Bronchial smooth muscle cell (primary cell): ENCODE measurements around the gene RPS6KA4. TPM values are rescaled to one million over a fixed set of nuclear protein-coding genes. Genes with fewer than 3 reads are reported as not detected.

Experiments used
- total RNA-seq: library from RNA; depleted of rRNA; stranded (reverse); fragments of >200 nt; gene quantifications from 2 replicates; pipeline ENCODE4 v1.2.1, GENCODE V29; 2014

Gene RPS6KA4
- 28.7 and 37.2 TPM in 2 replicates for total RNA-seq

GRCh38 chr11:64358907-64359711 lies at the start of gene RPS6KA4:
Gene RPS6KA4 (plus strand): TSS chr11:64359162. CDS start chr11:64359236, 74 bp downstream.

GRCh38 chr11:64317325-64317960 lies 41.5 kb upstream of the RPS6KA4 start, which contains the start of gene TRMT112:
Gene TRMT112 (minus strand): TSS chr11:64317559. CDS start chr11:64317526, 33 bp downstream.

GRCh38 chr11:64317961-64318765 lies 40.8 kb upstream of the RPS6KA4 start, which contains the start of gene PRDX5:
Gene PRDX5 (plus strand): TSS chr11:64318121. CDS start chr11:64318216, 95 bp downstream.

GRCh38 chr11:64339754-64340408 lies 19.1 kb upstream of the RPS6KA4 start, which contains the start of gene CCDC88B:
Gene CCDC88B (plus strand): TSS chr11:64340204. CDS start chr11:64340267, 63 bp downstream.

Other genes starting within 250 kb of the RPS6KA4 start
- gene MACROD1, start 193.0 kb upstream of the RPS6KA4 start, total RNA-seq: 16.9 and 17.7 TPM in 2 replicates
- gene STIP1, start 173.0 kb upstream of the RPS6KA4 start, total RNA-seq: 87.2 and 125 TPM in 2 replicates
- gene FERMT3, start 152.4 kb upstream of the RPS6KA4 start, total RNA-seq: 2.0 and 3.3 TPM in 2 replicates
- 29.6 and 35.1 TPM in 2 replicates for gene TRPT1, start 133.0 kb upstream of the RPS6KA4 start, total RNA-seq
- 37.1 and 57.7 TPM in 2 replicates for gene NUDT22, start 132.9 kb upstream of the RPS6KA4 start, total RNA-seq
- gene DNAJC4, start 128.6 kb upstream of the RPS6KA4 start, total RNA-seq: 9.1 and 11.7 TPM in 2 replicates
- gene VEGFB, start 124.6 kb upstream of the RPS6KA4 start, total RNA-seq: 21.6 and 22.1 TPM in 2 replicates
- gene FKBP2, start 118.1 kb upstream of the RPS6KA4 start, total RNA-seq: 64.7 and 76.0 TPM in 2 replicates
- gene PPP1R14B, start 112.2 kb upstream of the RPS6KA4 start, total RNA-seq: 93.2 and 113 TPM in 2 replicates
- gene PLCB3, start 107.6 kb upstream of the RPS6KA4 start, total RNA-seq: 25.8 and 28.4 TPM in 2 replicates
- 43.1 and 65.1 TPM in 2 replicates for gene BAD, start 74.5 kb upstream of the RPS6KA4 start, total RNA-seq
- gene GPR137, start 73.3 kb upstream of the RPS6KA4 start, total RNA-seq: 6.5 and 7.9 TPM in 2 replicates
- 0.09 TPM in 1 of 2 replicates, not detected in the other for gene KCNK4, start 67.9 kb upstream of the RPS6KA4 start, total RNA-seq
- 0.43 and 0.95 TPM in 2 replicates for gene CATSPERZ, start 58.8 kb upstream of the RPS6KA4 start, total RNA-seq
- 21.6 and 31.4 TPM in 2 replicates for gene ESRRA, start 53.6 kb upstream of the RPS6KA4 start, total RNA-seq
- 240 and 246 TPM in 2 replicates for gene TRMT112, start 41.6 kb upstream of the RPS6KA4 start, total RNA-seq
- gene PRDX5, start 41.0 kb upstream of the RPS6KA4 start, total RNA-seq: 399 and 404 TPM in 2 replicates
- 1.3 and 1.7 TPM in 2 replicates for gene CCDC88B, start 19.0 kb upstream of the RPS6KA4 start, total RNA-seq
- 0.09 and 0.16 TPM in 2 replicates for gene SLC22A11, start 196.8 kb downstream of the RPS6KA4 start, total RNA-seq
- not detected in 2 replicates for gene SLC22A12, start 232.1 kb downstream of the RPS6KA4 start, total RNA-seq